T-helper 1 cell treated with Interleukin-12 subunit alpha and Interleukin-12 subunit beta and Interleukin-4 antibody, amounts not matched to agents 30 ng/mL and 1 ng/mL, for 36 hours (primary cell): ENCODE data around the gene DNAI7. TPM values are rescaled to one million over a fixed set of nuclear protein-coding genes. Genes with fewer than 3 reads are reported as not detected.

Experiments
- intact Hi-C: fragments of 100-400 bp; cut with micrococcal nuclease; formaldehyde crosslinking; loops from one replicate; pipeline ENCODE4 v1.15.1; 2024
- total RNA-seq: library from RNA; stranded (reverse); gene quantifications from 2 replicates; pipeline ENCODE4 v1.2.3, GENCODE V29; 2022

Gene DNAI7
- total RNA-seq, 1 donor from 2014 or later: not detected

GRCh38 chr12:25184132-25184531 lies 10.8 kb downstream of the DNAI7 start:
- intact Hi-C loops: no loop called here

DNA sequence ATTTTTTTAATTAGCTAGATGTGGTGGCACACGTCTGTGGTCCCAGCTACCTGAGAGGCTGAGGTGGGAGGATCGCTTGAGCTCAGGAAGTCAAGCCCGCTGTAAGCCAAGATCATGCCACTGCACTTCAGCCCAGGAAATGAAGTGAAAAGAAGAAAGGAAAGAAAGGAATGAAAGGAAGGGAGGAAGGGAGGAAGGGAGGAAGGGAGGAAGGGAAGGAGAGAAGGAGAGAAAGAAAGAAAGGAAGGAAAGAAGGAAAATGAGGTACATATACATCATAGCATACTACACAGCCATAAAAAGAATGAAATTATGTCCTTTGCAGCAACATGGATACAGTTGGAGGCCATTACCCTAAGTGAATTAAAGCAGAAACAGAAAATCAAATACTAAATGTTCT lies 12.2 kb downstream of the DNAI7 start:
- intact Hi-C loops: no loop called here

GRCh38 chr12:25162866-25163265 lies 32.1 kb downstream of the DNAI7 start:
- intact Hi-C loops: no loop called here

DNA sequence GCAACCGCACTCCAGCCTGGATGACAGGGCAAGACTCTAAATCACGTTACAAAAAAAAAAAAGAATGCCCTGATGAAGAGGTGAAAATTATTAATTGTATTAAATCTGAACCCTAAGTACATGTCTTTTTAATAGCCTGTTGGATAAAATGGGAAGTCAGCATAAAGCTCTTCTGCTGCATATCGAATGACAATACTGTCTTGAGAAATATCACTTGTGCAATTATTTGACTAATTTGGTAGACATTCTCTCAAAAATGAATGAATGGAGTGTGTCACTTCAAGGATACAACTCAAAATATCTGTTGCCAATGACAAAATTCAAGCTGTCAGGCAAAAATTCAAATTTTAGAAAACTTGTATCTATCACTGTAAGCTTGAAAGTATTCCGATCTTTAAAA lies 38.9 kb downstream of the DNAI7 start:
- intact Hi-C loops: loop anchor here (5.0 kb wide), 1 partner anchor 304 kb away; no protein-coding TSS in a partner anchor

DNA sequence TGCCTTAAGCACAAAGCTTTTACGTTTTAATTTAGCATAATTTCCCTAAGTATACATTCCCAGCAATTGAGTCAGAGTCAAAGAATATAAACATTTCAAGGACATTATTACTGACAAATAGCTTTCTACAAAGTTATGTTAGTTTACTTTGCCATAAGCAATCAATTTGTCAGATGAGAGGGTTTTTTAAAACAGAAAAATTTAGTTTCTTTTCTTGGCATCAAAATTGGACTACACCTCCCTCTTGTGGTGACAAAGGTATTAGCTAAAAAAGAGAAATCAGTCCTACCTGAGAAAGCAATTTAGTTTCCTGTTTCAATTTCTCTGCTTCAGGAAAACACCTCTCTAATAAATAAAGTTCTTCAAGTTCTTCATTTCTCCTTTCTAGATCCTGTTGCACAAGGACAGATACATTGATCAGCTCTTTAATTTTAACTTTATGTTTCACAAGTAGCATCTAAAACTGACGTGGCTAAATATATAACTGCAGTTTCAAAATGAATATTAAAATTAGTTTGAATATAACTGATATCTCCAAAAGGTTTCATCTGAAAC lies 39.9 kb downstream of the DNAI7 start:
- intact Hi-C loops: loop anchor here (1.0 to 5.0 kb wide), 6 partner anchors 24 to 303 kb away; partner anchors contain the start of genes DNAI7 and ETFRF1

DNA sequence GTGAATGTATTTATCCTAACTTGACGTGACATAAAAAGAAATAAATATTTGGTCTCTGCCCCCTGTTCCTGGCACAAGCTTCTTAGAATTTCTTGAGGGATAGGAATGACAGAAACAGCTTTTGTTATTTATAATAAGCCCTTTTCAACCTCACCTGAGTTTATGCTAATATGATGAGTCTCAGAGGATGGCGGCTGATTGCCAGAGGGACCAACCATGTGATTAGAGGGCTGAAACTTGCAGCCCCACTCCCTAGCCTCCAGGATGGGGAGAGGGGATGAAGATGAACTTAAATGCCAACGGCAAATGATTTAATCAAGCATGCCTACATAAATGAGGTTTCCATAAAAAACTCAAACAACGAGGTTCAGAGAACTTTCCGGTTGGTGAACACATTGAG lies 42.9 kb downstream of the DNAI7 start:
- intact Hi-C loops: no loop called here

DNA sequence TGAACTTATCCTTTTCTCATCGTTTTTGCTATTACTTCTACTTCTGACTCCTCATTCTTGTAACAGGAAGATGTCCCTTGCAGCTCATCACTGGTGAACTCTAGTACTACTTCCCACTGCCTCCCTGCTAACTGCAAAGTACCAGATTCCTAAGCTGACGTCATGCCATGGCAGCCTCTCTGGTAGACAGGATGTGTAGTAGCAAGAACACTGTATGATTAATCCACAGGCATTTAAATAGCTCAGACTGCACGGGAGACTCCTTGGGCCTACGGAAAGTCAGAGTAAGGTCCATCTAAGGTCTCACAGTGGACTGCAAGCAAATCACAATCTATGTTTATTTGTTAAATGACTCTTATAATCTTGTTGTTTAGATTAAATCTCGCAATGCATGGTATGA lies 43.5 kb downstream of the DNAI7 start:
- intact Hi-C loops: no loop called here

DNA sequence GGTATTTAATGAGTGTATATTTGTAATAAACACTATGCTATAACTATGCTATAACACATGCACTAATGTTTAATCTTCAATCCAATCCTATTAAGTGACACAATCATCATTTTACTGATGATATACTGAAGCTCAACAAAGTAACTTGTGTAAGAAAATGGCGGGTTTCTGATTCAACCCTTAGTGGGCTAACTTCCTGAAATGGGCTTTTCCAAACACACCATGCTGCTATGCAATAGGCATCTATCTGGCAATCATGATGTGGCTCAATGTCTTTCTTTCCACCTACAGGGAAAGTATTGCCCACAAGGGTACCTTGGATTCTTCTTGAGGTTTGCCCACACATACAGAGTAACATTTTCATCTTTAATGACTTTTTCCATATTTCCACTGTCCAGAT lies 48.3 kb downstream of the DNAI7 start:
- intact Hi-C loops: no loop called here

DNA sequence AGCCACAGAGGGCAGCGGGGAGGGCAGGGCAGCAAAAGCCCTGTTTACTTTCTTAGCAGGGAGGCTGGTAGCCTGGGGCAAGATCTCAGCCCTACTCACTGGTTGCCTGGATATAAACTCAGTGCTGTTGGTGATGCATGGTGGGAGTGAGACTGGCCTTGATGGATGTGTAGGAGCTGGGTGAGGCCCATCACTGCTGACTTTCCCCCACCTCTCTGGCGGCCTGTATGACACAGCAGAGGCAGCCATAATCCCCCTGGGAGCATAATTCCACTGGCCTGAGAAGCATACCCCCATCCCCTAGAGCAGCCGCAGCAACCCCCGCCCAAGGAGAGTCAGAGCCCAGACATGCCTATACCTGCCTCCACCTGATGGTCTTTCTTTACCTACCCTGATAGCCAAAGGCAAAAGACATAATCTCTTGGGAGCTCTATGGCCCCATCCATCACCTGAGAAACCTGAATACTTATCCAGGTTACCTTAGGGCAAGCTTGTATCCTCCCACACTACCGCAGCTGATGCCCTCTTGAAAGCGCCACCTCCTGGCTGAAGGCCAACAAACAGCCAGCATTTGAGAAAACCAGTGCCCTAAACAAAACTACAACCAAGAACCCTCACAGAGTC lies 59.3 kb downstream of the DNAI7 start:
- intact Hi-C loops: no loop called here

- intact Hi-C loops: loop anchor here (2.0 to 5.0 kb wide), 3 partner anchors 24 to 1924 kb away; no protein-coding TSS in a partner anchor
These were observed 63.7 kb downstream of the DNAI7 start for GRCh38 chr12:25131270-25131669.

- intact Hi-C loops: loop anchor here (1.0 to 5.0 kb wide), 6 partner anchors 24 to 1923 kb away; a partner anchor contains a TSS
These were observed 64.2 kb downstream of the DNAI7 start for GRCh38 chr12:25130741-25131188.

- intact Hi-C loops: no loop called here
These were observed 68.2 kb downstream of the DNAI7 start for GRCh38 chr12:25126746-25127145.

GRCh38 chr12:25126101-25126500 lies 68.9 kb downstream of the DNAI7 start:
- intact Hi-C loops: no loop called here

DNA sequence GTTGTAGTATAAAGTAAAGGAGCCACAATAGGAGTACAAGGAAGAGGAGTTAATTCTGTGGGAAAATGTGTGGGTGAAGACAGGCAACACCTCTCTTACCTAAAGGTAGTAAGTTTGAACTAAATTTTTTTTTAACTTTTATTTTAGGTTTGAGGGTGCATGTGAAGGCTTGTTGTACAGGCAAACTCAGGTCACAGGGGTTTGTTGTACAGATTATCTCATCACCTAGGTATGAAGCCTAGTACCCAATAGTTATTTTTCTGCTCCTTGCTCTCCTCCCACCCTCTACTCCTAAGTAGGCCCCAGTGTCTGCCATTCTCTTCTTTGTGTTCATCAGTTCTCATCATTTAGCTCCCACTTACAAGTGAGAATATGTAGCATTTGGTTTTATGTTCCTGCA lies 70.5 kb downstream of the DNAI7 start:
- intact Hi-C loops: no loop called here

GRCh38 chr12:25123126-25123525 lies 71.8 kb downstream of the DNAI7 start:
- intact Hi-C loops: loop anchor here (2.0 kb wide), 1 partner anchor 58 kb away; no protein-coding TSS in a partner anchor

DNA sequence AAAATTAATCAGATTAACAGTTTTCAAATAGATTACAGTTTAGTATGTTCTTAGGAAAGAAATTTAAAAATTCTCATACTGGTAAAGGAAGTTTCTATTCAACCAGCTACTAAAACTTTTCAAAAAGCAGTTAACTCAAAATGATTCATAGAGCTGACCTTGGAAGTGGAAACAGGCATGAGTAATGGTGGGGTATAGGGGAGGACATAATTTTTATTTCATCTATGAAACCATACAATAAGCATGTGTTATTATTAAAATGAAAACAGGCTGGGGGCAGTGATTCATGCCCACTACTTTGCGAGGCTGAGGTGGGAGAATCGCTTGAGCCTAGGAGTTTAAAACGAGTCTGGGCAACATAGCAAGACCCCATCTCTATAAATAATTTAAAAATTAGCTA lies 73.0 kb downstream of the DNAI7 start:
- intact Hi-C loops: loop anchor here (2.0 kb wide), 1 partner anchor 57 kb away; no protein-coding TSS in a partner anchor

- intact Hi-C loops: no loop called here
These were observed 73.8 kb downstream of the DNAI7 start for GRCh38 chr12:25121110-25121509.

DNA sequence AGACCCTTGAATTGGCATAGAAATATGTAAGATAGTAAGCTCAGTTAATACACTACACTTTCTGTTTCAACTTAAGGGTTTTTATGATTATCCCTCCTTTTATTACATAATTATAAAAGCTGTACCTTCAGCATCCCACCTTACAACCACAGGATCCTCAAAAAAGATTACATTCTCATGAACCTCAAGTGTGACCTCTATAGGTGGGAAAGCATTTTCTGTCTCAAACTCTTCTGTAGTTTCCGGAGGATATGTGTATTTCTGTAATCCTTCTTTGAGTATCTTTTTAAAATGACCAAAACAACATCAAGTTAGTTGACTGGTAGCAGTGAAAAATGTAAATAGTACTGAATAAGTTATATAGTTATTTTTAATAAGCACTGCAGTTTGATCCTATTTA lies 75.9 kb downstream of the DNAI7 start:
- intact Hi-C loops: no loop called here

GRCh38 chr12:25115677-25116076 lies 79.3 kb downstream of the DNAI7 start:
- intact Hi-C loops: no loop called here

- intact Hi-C loops: no loop called here
These were observed 81.3 kb downstream of the DNAI7 start for GRCh38 chr12:25113651-25114050.

DNA sequence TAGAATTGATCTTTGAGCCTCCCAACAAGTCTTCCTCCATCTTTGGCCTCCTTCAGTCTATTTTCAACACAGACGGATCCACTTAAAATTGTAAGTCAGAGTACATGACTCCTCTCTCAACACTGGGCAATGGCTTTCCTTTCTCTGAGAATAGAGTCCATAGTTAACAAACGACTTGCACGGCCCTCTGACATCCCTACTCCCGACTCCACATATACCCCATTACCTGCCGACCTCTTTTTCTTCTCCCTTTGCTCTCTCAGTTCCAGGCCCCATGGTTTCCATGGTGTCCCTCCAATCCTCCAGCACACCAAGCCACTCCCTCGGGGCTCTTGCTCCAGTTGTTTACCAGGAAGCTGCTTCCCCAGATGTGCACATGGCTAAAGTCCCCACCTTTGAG lies 84.7 kb downstream of the DNAI7 start:
- intact Hi-C loops: no loop called here

GRCh38 chr12:25107920-25108319 lies 87.0 kb downstream of the DNAI7 start:
- intact Hi-C loops: no loop called here

DNA sequence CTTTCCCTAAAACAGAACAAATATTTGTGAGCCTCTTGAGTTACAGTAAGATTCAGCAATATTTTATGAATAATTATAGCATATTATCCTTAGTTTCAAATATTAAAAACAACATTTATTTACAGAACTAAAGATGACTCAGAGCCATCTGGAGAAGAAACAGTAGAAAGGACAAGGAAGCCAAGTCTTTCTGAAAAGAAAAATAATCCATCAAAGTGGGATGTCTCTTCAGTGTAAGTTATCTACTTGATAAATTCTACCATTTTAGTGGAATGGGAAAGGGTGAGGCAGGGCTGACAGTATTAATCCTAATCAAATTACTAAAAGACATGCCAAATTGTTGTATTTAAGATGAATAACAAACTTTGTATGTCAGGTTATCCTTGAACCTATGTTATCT lies 88.1 kb downstream of the DNAI7 start:
- intact Hi-C loops: no loop called here
